Right lobe of liver (tissue), 6 donors: ENCODE measurements around the gene FAM9C. TPM values are rescaled to one million over a fixed set of nuclear protein-coding genes. Genes with fewer than 3 reads are reported as not detected.

Experiments
- ATAC-seq, 4 donors: fragments of 200-7000 bp; cut with Tn5 transposase; one replicate each; pipeline ENCODE4 v1.9.1; 2020; ENCODE audit warnings: mild to moderate bottlenecking in 4 of 4, moderate library complexity in 4 of 4
- DNase-seq, 3 donors: peaks; one replicate each; pipeline ENCODE4 v3.0.0-alpha.2; 2020
- H3K27ac ChIP-seq, 3 donors: fragments of 200-600 bp; one replicate each; pipeline ENCODE4 v1.8.0; 2022
- H3K27me3 ChIP-seq, 2 donors: fragments of 200-600 bp; one replicate each; pipeline ENCODE4 v1.8.0; 2022
- H3K36me3 ChIP-seq, 4 donors: fragments of 200-600 bp; sonication (generic) in 1 of 4; one replicate each; pipeline versions ENCODE4 v1.5.1 to v1.8.0; 2017 to 2022; ENCODE audit warnings: control low read depth in 1 of 4
- H3K4me1 ChIP-seq, 4 donors: fragments of 200-600 bp; sonication (generic) in 1 of 4; one replicate each; pipeline versions ENCODE4 v1.5.1 to v1.8.0; 2017 to 2022; ENCODE audit warnings: control low read depth in 1 of 4
- H3K4me3 ChIP-seq, 3 donors: fragments of 200-600 bp; one replicate each; pipeline ENCODE4 v1.8.0; 2022
- H3K9me3 ChIP-seq, 4 donors: fragments of 200-600 bp; sonication (generic) in 1 of 4; one replicate each; pipeline versions ENCODE4 v1.5.1 to v1.8.0; 2017 to 2022; ENCODE audit warnings: control low read depth in 1 of 4
- CTCF ChIP-seq, 4 donors: fragments of 200-600 bp in 3 of 4; fragments of 450-650 bp in 1 of 4; IDR thresholded peaks; one replicate each; pipeline versions ENCODE4 v1.5.1 to v1.8.0; 2016 to 2022; ENCODE audit warnings: antibody characterized with exemption in 4 of 4, mild to moderate bottlenecking in 2 of 4
- POLR2A ChIP-seq: fragments of 450-650 bp; IDR thresholded peaks from one replicate; pipeline ENCODE4 v1.6.1; 2017; ENCODE audit warnings: antibody characterized with exemption, mild to moderate bottlenecking
- WGBS: methylation state at CpG from one replicate; pipeline ENCODE4 v1.1.6; 2018; ENCODE audit warnings: low coverage, low lambda C conversion rate; ENCODE audit not compliant: insufficient coverage; ENCODE audit errors: missing lambda C conversion rate; 5-methylcytosine and 5-hydroxymethylcytosine counted together
- intact Hi-C, 2 donors: fragments of 100-400 bp; cut with DNase I; formaldehyde crosslinking; loops; one replicate each; pipeline versions ENCODE4 v1.11.2 to v1.14.1; 2022
- total RNA-seq, 6 experiments: library from RNA; depleted of rRNA in 2 of 6; stranded (reverse); fragments of >200 nt in 2 of 6; fragmentation: NEBNext Ultra II Directional in 3 of 6; extraction: Animal tissue kit (Norgen Biotek cat#: 25700) in 3 of 6; gene quantifications; one replicate each; pipeline versions ENCODE4 v1.1.0 to v1.2.4, GENCODE V29; 2016 to 2023
- donor health status: DM: no; HTN: yes; CAD: no.
- donor health status: DM: no; HTN: no; CAD: no.
- donor health status: DM: no; HTN: no; CAD: no.
- donor health status: DM: no; HTN: yes; CAD: no.
- donor health status: DM: no; HTN: yes; CAD: no.

The FAM9C gene
- total RNA-seq, 6 experiments from 2014 or later, result not detected

GRCh38 chrX:13059637-13060499 lies 15.4 kb upstream of the FAM9C start:
- H3K27me3 ChIP-seq, result no peaks in the 10 kb centered on the region
- no peaks in the 10 kb centered on the region for H3K4me1 ChIP-seq
- no peak for TF ChIP-seq POLR2A
- TF ChIP-seq CTCF (IDR thresholded peaks at IDR 0.05), result no peak
- DNase-seq (no peak), ATAC-seq (peak in 1 of 4 donors; percentile 60)
- no peaks in the 10 kb centered on the region for H3K9me3 ChIP-seq
- no peak overlapping the region for H3K4me3 ChIP-seq
- no peaks in the 10 kb centered on the region for H3K36me3 ChIP-seq
- no peak overlapping the region for H3K27ac ChIP-seq
- 72% methylated on average over 3 of the region's 3 CpGs for WGBS
- intact Hi-C loops, result no loop called here

- no peaks in the 10 kb centered on the region for H3K36me3 ChIP-seq
- DNase-seq (no peak), ATAC-seq (peak in 3 of 4 donors; percentile 35 to 80 (median 63))
- H3K4me3 ChIP-seq, result no peak overlapping the region
- no peak for TF ChIP-seq CTCF (IDR thresholded peaks at IDR 0.05)
- TF ChIP-seq POLR2A, result no peak
- no peaks in the 10 kb centered on the region for H3K9me3 ChIP-seq
- WGBS, result 88% methylated on average over 1 of the region's 1 CpG
- H3K27ac ChIP-seq, result no peak overlapping the region
- intact Hi-C loops, result no loop called here
- no peaks in the 10 kb centered on the region for H3K27me3 ChIP-seq
- no peaks in the 10 kb centered on the region for H3K4me1 ChIP-seq
These were observed 11.1 kb upstream of the FAM9C start for GRCh38 chrX:13055486-13055885.

- Histone ChIP-seq H3K27me3 (no peaks in the 10 kb centered on the region), H3K36me3 (no peaks in the 10 kb centered on the region), H3K27ac (no peak overlapping the region), H3K4me3 (no peak overlapping the region), H3K4me1 (no peaks in the 10 kb centered on the region), H3K9me3 (no peaks in the 10 kb centered on the region)
- no peak for ATAC-seq
- intact Hi-C loops, result no loop called here
- DNase-seq, result no peak
- TF ChIP-seq CTCF (IDR thresholded peaks at IDR 0.05), result no peak
- TF ChIP-seq POLR2A, result no peak
These were observed 8.8 kb upstream of the FAM9C start for GRCh38 chrX:13053171-13053570.

- H3K9me3 ChIP-seq, result no peaks in the 10 kb centered on the region
- H3K27ac ChIP-seq, result no peak overlapping the region
- H3K4me3 ChIP-seq, result no peak overlapping the region
- no peak for TF ChIP-seq POLR2A
- no peak for TF ChIP-seq CTCF (IDR thresholded peaks at IDR 0.05)
- H3K27me3 ChIP-seq, result no peaks in the 10 kb centered on the region
- no peaks in the 10 kb centered on the region for H3K4me1 ChIP-seq
- no peak for DNase-seq
- intact Hi-C loops, result no loop called here
- WGBS, result 57% methylated on average over 4 of the region's 4 CpGs
- ATAC-seq, result peak in 3 of 4 donors; percentile 22 to 51 (median 25)
- H3K36me3 ChIP-seq, result no peaks in the 10 kb centered on the region
These were observed 7.2 kb upstream of the FAM9C start for GRCh38 chrX:13051529-13052172.
